ENCODE measurements around the gene DCLK3.
A peak's percentile ranks its signal among the peaks of the same experiment; 100 is the strongest.

DCLK3 gene

DNA sequence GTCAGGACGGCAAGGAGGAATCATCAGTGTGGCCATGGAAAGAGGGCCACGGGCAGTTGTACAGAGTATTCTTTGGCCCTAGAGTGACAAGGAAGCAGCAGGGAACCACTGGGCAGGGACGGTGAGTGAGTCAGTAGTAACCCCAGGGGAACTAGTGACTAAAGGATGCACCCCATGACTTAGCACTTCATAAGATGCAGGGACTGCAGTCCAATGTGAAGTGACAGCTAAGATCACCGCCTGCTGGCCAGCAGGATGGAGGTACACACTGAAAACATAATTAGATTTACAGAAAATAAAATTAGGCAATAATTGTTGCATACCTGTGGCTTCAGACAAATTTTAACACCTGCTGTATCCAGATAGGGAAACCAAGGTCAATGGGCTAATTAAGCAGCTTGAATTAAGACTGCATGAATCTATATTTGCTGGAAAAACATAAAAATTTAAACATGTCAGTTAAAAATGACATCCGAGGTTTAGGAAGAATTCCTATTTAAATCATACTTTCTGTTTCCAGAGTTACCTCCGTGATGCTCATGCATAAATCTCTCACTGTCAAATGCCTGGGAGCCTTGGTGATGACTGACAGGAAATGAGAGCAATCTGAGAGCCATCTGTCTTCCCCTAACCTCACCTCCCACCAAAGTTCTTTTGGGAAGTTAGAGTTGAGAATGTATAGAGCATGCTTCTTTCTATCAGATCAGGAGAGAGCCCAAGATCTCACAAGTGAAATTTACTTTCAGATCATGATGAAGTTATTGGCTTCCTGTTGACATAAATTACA is 56.5 kb downstream of the DCLK3 start:
- DNase-seq (no peak), ATAC-seq (peak; percentile 55)

GRCh38 chr3:36705015-36705414 is 59.3 kb downstream of the DCLK3 start:
- ATAC-seq (no peak), DNase-seq (no peak)

- DNase-seq (no peak), ATAC-seq (no peak)
These were observed 60.1 kb downstream of the DCLK3 start for GRCh38 chr3:36704280-36704679.

- ATAC-seq (no peak), DNase-seq (no peak)
These were observed 63.1 kb downstream of the DCLK3 start for GRCh38 chr3:36701249-36701572.

DNA sequence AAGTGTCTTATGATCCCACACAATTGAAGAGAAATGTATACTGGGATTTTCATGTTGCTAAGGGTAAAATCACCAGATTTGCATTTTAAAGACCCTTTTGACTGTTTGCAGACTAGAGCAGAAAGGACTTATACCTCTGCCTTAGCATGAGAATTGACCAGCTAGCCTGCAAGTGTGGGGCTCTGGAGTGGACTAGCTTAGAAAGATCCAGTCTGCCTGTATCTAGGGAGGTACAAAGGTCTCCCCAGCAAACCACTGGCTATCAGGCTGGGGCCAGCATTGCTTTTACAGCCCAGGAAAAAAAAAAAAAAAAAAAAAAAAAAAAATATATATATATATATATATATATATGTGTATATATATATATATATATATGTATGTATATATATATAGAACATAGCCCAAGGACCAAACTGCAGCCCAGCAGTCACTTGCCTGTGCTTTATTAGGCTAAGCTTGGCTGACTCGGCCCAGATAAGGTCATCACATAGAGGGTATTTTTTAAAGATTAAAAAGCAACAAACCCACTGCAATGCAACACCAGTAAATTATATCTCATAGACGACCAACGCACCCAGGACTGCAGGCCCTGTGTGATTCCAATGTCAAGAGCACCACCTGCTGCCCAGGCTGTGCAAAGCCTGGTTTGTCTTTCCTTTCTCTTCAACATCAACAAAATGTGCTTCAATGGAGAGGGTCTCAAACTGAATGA is 63.7 kb downstream of the DCLK3 start:
- ATAC-seq (peak; percentile 64), DNase-seq (peak; percentile 56)

GRCh38 chr3:36698314-36698713 is 66.0 kb downstream of the DCLK3 start:
- DNase-seq (no peak), ATAC-seq (no peak)

- ATAC-seq (no peak), DNase-seq (no peak)
These were observed 66.9 kb downstream of the DCLK3 start for GRCh38 chr3:36697229-36698001.

DNA sequence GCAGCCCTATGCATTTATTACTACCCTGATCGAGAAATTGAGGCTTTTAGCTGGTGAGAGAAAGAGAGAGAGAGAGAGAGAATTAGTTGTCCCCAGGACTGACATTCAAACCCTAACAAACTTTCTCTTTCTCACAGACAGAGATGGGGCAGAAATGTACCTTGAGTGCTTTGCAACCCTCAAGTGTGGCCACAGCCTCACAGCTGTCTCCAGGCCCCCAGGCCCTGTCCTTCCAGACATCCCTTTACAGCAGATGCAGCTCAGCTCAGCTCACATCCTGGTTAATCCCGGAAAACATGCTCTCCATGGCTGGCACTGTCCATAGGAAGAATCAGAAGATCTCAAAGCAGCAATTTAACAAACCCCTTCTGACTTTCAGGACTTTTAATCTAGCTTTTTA is 67.6 kb downstream of the DCLK3 start:
- no peak for DNase-seq
- ATAC-seq = no peak

DNA sequence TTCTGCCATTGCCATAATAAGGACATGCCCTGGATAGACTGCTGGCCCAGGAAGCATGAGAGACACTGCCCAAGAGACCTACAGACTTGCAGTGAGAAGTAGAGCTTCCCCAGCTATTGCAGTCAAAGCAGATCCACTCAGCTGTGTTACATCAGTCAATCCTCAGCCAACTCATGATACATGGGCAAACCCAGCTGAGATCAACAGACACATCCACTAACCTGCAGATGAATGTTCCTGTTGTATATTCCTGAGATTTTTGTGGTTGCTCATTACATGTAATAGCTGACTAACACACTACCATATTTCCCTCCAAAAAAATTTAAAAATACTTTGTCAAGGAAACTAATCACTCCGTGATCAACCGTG is 68.6 kb downstream of the DCLK3 start:
- ATAC-seq (no peak), DNase-seq (no peak)

- no peak for DNase-seq
- no peak for ATAC-seq
These were observed 69.1 kb downstream of the DCLK3 start for GRCh38 chr3:36695113-36695768.

DNA sequence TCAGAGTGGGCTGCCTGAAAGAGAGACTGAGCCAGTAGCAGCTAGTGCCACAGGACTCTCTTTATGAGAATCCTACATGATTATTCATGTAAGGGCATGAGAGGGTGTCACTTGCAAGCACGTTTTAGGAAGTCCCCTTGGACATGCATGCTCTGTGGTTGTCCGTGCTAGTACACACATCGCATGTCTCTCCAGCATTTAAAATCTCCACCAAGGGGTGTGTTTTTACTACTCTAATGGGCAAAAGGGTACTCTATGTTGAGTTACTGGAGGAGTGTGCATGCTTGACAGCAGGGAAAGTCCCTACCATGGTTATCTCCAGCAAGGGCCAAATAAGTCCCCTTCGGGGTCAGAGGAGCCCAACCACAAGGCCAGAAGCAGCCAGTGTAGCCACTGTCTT is 70.7 kb downstream of the DCLK3 start:
- DNase-seq = no peak
- ATAC-seq = no peak

DNA sequence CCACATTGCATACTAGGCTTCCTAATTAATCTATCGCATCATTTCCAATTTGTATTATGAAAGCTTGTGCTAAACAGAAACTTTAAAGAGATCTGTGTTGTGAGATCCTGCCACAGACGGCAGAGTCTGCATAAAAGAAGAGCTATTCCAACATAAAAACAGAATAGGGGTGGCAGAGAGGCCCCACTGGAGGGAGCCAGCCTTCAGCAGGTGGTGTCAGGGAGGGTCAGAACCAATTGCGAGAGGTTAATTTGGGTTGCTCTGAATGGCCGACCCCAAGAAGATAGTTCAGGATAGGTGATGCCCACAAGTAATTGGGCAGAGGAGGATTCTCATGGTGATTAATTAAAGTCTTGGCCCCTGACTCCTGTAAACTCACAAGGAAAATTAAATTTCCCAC is 74.8 kb downstream of the DCLK3 start:
- DNase-seq (no peak), ATAC-seq (no peak)

- DNase-seq = no peak
- no peak for ATAC-seq
These were observed 75.5 kb downstream of the DCLK3 start for GRCh38 chr3:36688815-36689214.

GRCh38 chr3:36686516-36686915 is 77.8 kb downstream of the DCLK3 start:
- ATAC-seq (no peak), DNase-seq (no peak)

GRCh38 chr3:36681867-36682266 is 82.5 kb downstream of the DCLK3 start:
- ATAC-seq = no peak
- no peak for DNase-seq

DNA sequence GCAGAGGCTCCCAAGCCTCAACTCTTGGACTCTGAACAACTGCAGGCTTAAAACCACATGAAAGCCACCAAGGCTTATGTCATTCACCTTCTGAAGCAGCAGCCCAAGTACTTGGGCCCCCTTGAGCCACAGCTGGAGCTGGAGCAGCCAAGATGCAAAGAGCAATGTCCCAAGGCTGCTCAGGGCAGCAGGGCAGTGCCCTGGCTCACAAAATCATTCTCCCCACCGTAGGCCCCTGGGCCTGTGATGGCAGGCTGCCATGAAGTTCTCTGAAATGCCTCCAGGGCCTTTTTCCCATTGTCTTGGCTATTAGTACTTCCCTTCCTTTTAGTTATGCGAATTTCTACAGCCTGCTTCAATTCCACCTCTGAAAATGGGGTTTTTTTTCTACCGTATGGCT is 83.4 kb downstream of the DCLK3 start:
- DNase-seq (no peak), ATAC-seq (no peak)

GRCh38 chr3:36679384-36680200 is 84.8 kb downstream of the DCLK3 start:
- DNase-seq (no peak), ATAC-seq (peak; percentile 72)

DNA sequence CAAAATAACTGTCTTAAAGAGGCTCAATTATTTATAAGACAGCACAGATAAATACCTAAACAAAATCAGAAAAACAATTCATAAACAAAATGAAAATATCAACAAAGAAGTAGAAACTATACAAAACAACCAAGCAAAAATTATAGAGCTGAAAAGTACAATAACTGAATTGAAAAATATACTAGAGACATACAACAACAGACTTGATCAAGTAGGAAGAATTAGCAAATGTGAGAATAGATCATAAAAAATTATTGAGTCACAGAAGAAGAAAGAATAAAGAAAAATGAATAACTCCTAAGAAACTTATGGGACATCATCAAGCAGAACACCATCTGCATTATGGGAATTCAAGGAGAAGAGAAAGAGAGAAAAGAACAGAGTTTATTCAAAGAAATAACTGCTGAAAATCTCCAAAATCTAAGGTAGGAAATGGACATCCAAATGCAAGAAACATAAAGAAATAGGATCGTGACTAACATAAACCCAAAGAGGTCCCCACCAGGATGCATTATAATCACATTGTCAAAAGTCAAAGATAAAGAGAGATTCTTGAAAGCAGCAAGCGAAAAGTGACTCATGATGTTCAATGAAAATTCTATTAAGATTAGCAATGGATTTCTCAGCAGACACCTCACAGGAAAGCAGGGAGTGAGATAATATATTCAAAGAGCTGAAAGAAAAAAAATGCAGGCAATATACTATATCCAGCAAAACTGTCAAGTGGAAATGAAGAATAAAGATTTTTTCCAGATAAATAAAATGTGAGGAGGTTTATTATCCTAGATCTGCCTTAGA is 85.9 kb downstream of the DCLK3 start:
- no peak for ATAC-seq
- DNase-seq = no peak

DNA sequence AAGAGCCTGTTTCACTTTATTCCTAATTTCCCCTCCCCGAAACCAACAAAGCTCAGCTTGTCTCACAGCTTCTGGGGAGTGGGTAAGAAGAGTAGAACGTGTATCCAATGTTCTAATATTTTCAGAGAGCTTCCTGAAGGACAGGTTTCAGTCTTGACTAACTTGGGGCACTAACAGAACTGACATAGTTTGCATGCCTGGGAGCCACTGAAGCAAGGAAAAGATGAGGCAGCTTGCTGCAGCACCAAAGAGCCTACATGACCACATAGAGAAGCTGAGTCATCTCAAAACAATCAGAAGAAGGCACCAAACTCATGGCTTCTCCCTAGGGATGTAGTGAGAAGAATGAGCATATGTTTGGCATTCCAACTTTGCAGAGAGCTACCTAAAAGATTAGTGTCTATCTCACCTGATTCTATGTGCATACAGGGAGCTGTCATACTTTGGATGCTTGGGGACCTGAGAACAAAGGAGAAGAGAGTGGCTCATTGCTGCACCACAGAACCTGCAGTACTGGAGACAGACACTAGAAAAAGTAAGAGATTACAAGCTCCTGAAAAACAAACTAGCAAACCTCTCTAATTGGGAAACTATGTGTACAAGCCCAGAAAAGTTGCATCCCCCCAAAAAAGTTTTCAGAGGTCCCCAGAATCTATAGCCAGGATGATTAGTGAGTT is 86.9 kb downstream of the DCLK3 start:
- ATAC-seq (no peak), DNase-seq (no peak)

GRCh38 chr3:36674816-36675215 is 89.5 kb downstream of the DCLK3 start:
- no peak for ATAC-seq
- DNase-seq = no peak
